ENCODE results near the gene MAP3K5.

MAP3K5 gene

DNA sequence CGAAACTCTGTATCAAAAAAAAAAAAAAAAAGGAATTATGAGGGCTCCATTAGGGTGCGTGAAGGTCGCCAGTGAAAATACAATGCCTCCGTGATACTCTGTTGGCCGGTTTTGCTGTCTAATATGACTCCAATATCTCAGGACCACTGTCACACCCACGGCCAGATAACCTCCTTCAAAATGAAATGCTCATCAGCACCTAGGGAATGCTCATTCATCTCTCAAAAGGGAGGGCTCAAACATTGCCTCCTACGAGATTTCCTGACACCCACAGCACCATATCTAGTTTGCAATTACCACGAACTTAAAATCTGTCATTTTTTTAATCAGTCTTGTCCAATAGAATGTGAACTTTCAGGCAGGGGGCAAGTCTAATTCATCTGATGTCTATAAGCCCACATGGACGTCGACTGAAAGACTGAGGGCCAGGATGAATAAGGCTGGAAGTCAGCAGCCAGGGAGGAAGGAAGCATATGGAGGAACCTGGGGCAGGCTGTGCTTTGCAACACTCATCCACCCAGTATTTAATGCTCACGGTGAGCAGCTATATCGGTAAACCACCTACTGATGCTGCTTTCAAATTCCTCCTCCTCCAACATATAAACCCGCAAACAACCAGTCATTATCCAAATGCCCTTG, 42.8 kb downstream of the MAP3K5 start:
- DNase-seq (ENCODE audit: low spot score) = no peak

DNA sequence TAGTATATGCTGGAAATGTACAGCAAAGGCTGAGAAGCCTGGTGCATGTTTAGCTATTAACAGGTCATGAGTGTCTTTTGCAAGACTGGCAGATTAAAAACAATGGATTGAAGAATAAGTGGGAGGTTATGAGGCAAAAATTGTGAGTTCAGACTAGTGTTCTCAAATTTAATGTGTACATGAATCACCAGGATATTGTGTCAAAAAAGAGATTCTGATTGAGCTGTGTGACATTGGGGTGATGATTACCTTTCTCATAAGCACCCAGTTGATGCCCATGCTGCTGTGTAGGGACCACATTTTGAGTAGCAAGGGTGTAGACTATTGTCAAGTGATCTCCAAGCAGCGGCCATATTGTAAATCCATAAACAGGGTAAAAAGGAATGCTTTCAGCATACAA, 44.8 kb downstream of the MAP3K5 start:
- DNase-seq (ENCODE audit: low spot score) = no peak

- no peak for DNase-seq (ENCODE audit: low spot score)
Observed at GRCh38 chr6:136745300-136745699, 47.0 kb downstream of the MAP3K5 start.

DNA sequence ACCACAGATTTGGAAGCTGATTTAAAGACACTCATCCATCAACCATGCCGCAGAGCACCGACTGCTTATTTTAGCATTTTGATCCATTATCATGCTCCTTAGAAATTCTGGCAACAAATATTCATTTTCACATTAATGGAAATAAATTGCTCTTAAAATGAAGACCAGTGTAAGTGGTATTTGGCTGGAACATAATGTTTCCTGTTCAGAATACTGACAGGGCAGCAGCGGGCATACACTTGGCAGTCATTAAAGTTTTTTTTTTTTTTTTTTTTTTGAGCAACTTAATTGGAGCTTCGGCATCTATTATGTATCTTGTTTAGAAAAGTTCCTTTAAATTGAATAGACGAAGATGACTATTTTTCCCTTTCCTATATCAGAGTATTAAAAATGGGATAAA, 47.4 kb downstream of the MAP3K5 start:
- DNase-seq (ENCODE audit: low spot score) = no peak

DNA sequence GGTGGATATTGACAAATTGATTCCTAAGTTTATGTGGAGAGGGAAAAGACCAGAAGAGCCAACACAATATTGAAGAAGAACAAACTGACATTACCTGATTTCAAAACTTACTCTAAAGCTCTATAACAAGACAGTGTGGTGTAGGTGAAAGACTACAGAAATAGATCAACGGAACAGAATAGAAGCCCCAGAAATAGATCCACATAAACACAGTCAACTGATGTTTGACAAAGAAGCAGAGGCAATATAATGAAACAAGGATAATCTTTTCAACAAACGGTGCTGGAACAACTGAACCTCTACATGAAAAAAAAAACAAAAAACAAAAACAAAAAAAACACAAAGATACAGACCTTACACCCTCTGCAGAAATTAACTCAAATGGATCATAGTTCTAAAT, 50.2 kb downstream of the MAP3K5 start:
- DNase-seq (ENCODE audit: low spot score) = no peak

DNA sequence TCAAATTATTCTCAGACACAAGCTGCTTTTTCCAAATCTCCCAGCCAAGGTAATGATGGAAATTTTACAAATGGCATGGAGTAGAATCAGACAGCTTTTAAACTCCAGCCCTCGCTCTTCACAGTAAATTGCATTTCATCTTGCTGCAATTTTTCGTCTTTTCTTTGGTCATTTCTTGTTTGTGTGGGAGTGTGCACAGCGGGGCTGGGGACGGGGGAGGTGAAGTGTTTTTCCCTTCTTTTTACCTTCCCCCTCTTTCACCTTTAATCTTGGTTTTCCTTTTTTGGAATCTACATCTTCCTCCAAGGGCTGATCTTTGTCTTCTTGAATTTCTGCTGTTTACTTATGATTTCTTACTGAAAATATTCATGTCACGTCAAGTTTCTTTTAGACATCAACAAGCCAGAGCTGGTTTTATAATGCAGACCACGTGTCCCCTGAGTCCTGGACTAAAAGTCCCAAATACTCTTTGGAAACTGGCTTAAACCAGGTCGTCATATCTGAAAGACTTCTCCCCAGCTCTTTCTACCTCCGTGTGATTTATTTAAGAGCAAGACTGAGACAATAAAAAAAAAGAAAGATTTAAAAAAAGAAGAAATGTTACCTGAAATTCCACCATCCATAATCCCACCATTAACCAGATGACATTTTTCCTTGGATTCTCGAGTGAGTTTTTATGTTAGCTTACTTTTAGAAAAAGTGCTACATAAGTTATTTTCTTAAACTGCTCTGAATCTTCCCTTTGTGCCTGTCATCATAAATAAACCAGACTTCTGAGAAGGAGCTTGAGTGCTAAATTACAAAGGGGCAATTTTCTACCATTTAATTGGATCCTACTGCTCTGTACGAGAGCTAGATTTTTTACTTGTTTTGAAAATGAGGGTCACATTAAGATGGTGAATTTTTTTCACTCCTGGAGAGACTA, 52.0 kb downstream of the MAP3K5 start:
- no peak for DNase-seq (ENCODE audit: low spot score)

GRCh38 chr6:136739501-136739900, 52.8 kb downstream of the MAP3K5 start:
- peak; percentile 20 for DNase-seq (ENCODE audit: low spot score)

DNA sequence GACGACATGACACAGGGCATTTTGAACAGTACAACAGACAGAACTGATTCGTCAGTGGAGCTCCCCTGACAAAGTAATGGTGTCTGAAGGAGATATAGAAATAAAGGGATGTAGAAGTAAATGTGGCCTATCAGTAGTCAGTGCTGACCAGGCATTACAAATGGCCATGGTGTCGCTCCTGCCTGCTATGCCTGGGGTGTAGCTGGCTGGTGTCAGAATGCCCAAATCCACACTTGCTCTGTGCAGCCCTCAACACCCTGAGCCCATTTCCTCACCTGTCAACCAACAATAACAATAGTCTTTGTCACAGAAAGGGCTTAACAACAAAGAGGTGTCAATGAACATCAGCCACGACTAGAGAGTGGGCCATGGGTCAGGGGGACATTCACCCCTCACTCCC, 53.2 kb downstream of the MAP3K5 start:
- DNase-seq (ENCODE audit: low spot score) = no peak

- DNase-seq (ENCODE audit: low spot score) = no peak
Observed at GRCh38 chr6:136738692-136739057, 53.6 kb downstream of the MAP3K5 start.

DNA sequence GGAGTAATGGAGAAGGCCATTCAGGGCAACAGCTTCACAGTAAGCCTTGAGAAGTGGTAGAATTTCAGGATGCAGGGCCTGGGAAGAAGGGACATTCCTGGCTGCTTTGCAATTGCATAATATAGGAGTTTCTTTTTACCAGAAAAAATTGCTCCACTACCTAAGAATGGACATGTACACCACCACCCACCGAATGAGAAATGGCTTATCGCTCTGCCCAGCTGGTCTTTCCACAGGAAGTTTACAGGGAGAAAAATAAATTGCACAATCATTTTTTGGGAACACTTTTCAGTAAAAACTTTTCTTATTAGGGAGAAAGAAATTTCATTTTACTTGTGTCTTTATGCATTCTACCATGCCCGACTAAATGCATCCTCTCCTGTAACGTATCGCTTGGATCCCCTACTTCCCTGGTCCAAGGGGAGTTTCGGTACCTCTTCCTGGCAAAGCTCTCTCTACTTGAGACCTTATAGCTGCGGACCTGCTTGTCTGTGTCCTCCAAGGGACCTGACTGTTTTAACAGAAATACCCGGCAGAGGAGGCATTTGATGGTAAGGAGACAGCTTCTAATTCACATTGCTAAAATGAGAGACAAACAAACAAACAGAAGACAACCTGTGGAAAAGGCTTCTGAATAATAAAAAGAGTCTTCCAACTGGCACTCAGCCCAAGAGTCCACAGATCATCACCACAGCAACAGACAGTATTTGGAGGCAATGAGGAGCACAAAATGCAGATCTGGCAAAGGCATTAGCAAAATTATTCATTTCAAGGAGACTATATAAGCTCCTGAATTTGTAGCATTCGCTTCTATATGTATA, 54.2 kb downstream of the MAP3K5 start:
- no peak for DNase-seq (ENCODE audit: low spot score)

- DNase-seq (ENCODE audit: low spot score) = no peak
Observed at GRCh38 chr6:136737374-136737844, 54.9 kb downstream of the MAP3K5 start.

GRCh38 chr6:136736281-136736960, 55.9 kb downstream of the MAP3K5 start:
- DNase-seq (ENCODE audit: low spot score) = no peak

DNA sequence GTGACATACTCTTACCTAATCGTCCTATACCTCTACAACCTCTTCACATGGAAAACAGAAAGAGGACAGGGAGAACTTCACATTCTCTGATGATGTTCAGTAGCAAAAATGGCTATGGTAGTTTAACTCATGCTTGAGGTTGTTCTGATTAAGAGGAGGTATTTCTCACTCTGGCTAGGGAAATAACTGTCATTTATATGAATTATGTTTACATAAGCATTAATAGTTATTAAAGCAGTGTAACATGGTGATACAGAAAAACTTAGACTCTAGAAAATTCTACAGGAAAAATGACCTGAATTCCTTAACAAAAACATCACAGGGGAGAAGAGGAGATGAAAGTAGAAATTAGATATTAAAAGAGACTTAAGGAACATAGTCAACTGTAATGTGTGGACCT, 57.3 kb downstream of the MAP3K5 start:
- no peak for DNase-seq (ENCODE audit: low spot score)

- no peak for DNase-seq (ENCODE audit: low spot score)
Observed at GRCh38 chr6:136732889-136733288, 59.4 kb downstream of the MAP3K5 start.

- no peak for DNase-seq (ENCODE audit: low spot score)
Observed at GRCh38 chr6:136729832-136730231, 62.4 kb downstream of the MAP3K5 start.

DNA sequence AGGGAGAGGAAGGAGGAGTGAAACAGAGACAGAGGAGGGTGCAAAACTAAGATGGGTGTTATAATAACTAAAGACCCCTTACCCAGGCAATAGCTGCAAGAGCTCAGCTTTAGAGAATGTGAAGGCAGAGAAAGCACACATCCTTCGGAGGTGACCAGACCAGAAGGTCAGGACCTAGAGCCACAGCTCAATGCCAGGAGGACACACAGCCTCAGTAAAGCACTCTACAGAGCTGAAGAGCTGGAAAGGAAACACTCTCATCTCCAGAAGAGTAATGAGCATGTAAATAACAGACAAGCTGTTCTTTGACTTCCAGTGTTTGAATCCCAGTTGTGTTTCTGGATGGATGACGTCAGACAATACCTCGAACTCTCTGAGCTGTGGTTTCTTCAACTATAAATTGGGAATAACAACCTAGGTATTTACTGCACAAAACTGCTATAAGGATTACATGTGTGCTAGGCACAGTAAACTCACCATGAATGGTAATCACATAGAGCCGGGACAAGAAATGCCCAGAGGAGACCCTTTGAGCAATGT, 63.2 kb downstream of the MAP3K5 start:
- no peak for DNase-seq (ENCODE audit: low spot score)

- DNase-seq (ENCODE audit: low spot score) = no peak
Observed at GRCh38 chr6:136728033-136728939, 64.0 kb downstream of the MAP3K5 start.

GRCh38 chr6:136726837-136727557, 65.3 kb downstream of the MAP3K5 start:
- no peak for DNase-seq (ENCODE audit: low spot score)

GRCh38 chr6:136725124-136725523, 67.2 kb downstream of the MAP3K5 start:
- no peak for DNase-seq (ENCODE audit: low spot score)

DNA sequence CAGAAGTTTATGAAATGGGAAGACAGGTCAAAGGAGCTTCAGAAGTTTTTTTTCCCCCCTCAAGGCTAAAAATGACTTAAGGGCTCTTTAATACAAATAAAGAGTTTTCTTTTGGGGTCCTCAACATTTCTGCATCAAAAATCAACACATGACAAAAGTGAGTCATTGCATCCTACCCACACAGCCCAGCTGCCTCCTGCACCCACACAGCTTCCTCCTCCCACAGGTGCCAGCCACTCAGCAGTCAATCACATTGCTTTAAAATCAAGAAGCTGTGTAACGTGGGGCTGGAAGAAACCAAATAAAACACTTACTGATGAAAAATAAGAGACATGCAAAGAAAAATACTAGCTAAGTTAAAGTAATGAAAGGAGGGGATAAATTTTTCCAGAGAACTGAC, 68.5 kb downstream of the MAP3K5 start:
- peak; percentile 83 for DNase-seq (ENCODE audit: low spot score)

Data from NAMALWA (cell line).